IPS DF 4.7 (cell line): ENCODE data around the gene MMS19.

ENCODE experiments used
- DNase-seq: peaks from one replicate; pipeline ENCODE4 v3.0.0-alpha.2; 2013; ENCODE audit warnings: low spot score; ENCODE audit errors: extremely low read depth

The MMS19 gene

GRCh38 chr10:97468162-97468561 lies 30.1 kb downstream of the MMS19 start:
- DNase-seq = no peak

- DNase-seq = no peak
These were observed 31.5 kb downstream of the MMS19 start for GRCh38 chr10:97466755-97467154.

- no peak for DNase-seq
These were observed 32.2 kb downstream of the MMS19 start for GRCh38 chr10:97465982-97466381.

- no peak for DNase-seq
These were observed 34.0 kb downstream of the MMS19 start for GRCh38 chr10:97464226-97464625.

GRCh38 chr10:97463363-97464132 lies 34.7 kb downstream of the MMS19 start:
- DNase-seq = no peak

- DNase-seq = no peak
These were observed 35.9 kb downstream of the MMS19 start for GRCh38 chr10:97462309-97462708.

GRCh38 chr10:97459933-97460332 lies 38.3 kb downstream of the MMS19 start:
- no peak for DNase-seq

GRCh38 chr10:97459111-97459510 lies 39.1 kb downstream of the MMS19 start:
- DNase-seq = no peak

GRCh38 chr10:97456686-97457065 lies 41.5 kb downstream of the MMS19 start:
- DNase-seq = no peak

GRCh38 chr10:97456034-97456685 lies 42.1 kb downstream of the MMS19 start:
- DNase-seq = no peak

GRCh38 chr10:97454330-97455036 lies 43.7 kb downstream of the MMS19 start:
- no peak for DNase-seq

GRCh38 chr10:97452352-97452751 lies 45.9 kb downstream of the MMS19 start:
- DNase-seq = no peak

GRCh38 chr10:97451605-97452004 lies 46.6 kb downstream of the MMS19 start:
- no peak for DNase-seq

GRCh38 chr10:97450828-97451227 lies 47.4 kb downstream of the MMS19 start:
- DNase-seq = no peak

- DNase-seq = peak; percentile 93
These were observed 52.2 kb downstream of the MMS19 start, which contains the start of the genes EXOSC1 and ZDHHC16 for GRCh38 chr10:97445722-97446639. Gene EXOSC1 (minus strand): TSS chr10:97446006. CDS start chr10:97445985, 21 bp downstream. Gene ZDHHC16 (plus strand): TSS chr10:97446175. CDS start chr10:97451676, 5,501 bp downstream.

- DNase-seq = no peak
These were observed 52.9 kb downstream of the MMS19 start for GRCh38 chr10:97445357-97445721.

GRCh38 chr10:97444212-97444611 lies 54.0 kb downstream of the MMS19 start:
- no peak for DNase-seq

- DNase-seq = no peak
These were observed 55.9 kb downstream of the MMS19 start for GRCh38 chr10:97442277-97442676.

- no peak for DNase-seq
These were observed 63.0 kb downstream of the MMS19 start for GRCh38 chr10:97435211-97435610.

GRCh38 chr10:97434557-97434956 lies 63.7 kb downstream of the MMS19 start:
- no peak for DNase-seq

GRCh38 chr10:97434055-97434454 lies 64.2 kb downstream of the MMS19 start:
- no peak for DNase-seq
